ENCODE measurements around the gene PUS7.

- TF ChIP-seq POLR2AphosphoS5 (IDR thresholded peaks at IDR 0.05; ENCODE audit: low read depth, low read length) (no peak), EP300 (IDR thresholded peaks at IDR 0.05; ENCODE audit: borderline replicate concordance in 1 of 2, low read depth in 2 of 2, low read length in 2 of 2) (no peak), PHF8 (conservative IDR thresholded peaks at IDR 0.05; ENCODE audit: low read depth, low read length) (no peak), POLR2A (IDR thresholded peaks at IDR 0.05; ENCODE audit: control extremely low read depth in 1 of 2, low read depth in 2 of 2, low read length in 2 of 2) (no peak), JUN (IDR thresholded peaks at IDR 0.05; ENCODE audit: low read depth, low read length) (no peak), SP2 (IDR thresholded peaks at IDR 0.05; ENCODE audit: low read length) (no peak), SRF (IDR thresholded peaks at IDR 0.05; ENCODE audit: low read depth, low read length) (no peak), TAF1 (IDR thresholded peaks at IDR 0.05; ENCODE audit: low read depth, low read length) (no peak), CREB1 (IDR thresholded peaks at IDR 0.05) (no peak), YY1 (IDR thresholded peaks at IDR 0.05; ENCODE audit: low read depth, low read length) (no peak), CTBP2 (IDR thresholded peaks at IDR 0.05; ENCODE audit: borderline replicate concordance, insufficient read depth, insufficient read length, low read length) (no peak)
- TF ChIP-seq, protein P1, sequence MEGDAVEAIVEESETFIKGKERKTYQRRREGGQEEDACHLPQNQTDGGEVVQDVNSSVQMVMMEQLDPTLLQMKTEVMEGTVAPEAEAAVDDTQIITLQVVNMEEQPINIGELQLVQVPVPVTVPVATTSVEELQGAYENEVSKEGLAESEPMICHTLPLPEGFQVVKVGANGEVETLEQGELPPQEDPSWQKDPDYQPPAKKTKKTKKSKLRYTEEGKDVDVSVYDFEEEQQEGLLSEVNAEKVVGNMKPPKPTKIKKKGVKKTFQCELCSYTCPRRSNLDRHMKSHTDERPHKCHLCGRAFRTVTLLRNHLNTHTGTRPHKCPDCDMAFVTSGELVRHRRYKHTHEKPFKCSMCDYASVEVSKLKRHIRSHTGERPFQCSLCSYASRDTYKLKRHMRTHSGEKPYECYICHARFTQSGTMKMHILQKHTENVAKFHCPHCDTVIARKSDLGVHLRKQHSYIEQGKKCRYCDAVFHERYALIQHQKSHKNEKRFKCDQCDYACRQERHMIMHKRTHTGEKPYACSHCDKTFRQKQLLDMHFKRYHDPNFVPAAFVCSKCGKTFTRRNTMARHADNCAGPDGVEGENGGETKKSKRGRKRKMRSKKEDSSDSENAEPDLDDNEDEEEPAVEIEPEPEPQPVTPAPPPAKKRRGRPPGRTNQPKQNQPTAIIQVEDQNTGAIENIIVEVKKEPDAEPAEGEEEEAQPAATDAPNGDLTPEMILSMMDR (IDR thresholded peaks at IDR 0.05; ENCODE audit: control extremely low read depth in 1 of 3, insufficient read depth in 1 of 3, low read depth in 1 of 3, low read length in 3 of 3), result no peak
- TF ChIP-seq, protein P2, sequence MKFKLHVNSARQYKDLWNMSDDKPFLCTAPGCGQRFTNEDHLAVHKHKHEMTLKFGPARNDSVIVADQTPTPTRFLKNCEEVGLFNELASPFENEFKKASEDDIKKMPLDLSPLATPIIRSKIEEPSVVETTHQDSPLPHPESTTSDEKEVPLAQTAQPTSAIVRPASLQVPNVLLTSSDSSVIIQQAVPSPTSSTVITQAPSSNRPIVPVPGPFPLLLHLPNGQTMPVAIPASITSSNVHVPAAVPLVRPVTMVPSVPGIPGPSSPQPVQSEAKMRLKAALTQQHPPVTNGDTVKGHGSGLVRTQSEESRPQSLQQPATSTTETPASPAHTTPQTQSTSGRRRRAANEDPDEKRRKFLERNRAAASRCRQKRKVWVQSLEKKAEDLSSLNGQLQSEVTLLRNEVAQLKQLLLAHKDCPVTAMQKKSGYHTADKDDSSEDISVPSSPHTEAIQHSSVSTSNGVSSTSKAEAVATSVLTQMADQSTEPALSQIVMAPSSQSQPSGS (IDR thresholded peaks at IDR 0.05; ENCODE audit: low read length), result no peak
These were observed 32.7 kb downstream of the PUS7 start for GRCh38 chr7:105489409-105489808.
